Smooth muscle cell (in vitro differentiated cells): Measurements from ENCODE around the gene RASAL1. TPM values are rescaled to one million over a fixed set of nuclear protein-coding genes. Genes with fewer than 3 reads are reported as not detected.

Experiments
- DNase-seq: peaks from one replicate; lab custom pipeline; 2025; ENCODE audit not compliant: unreplicated experiment; lab: John Stamatoyannopoulos, UW
- H2AFZ ChIP-seq: fragments of 200-600 bp; sonication (generic); 2 replicates; pipeline ENCODE4 v1.6.0; 2016; ENCODE audit warnings: antibody characterized with exemption, low read depth, mild to moderate bottlenecking
- H3F3A ChIP-seq: fragments of 200-600 bp; sonication (generic); 2 replicates; pipeline ENCODE4 v1.6.0; 2017; ENCODE audit warnings: antibody characterized with exemption, low read depth
- H3K27ac ChIP-seq: fragments of 200-600 bp; sonication (generic); 2 replicates; pipeline ENCODE4 v1.5.1; 2016; ENCODE audit warnings: low read depth, mild to moderate bottlenecking
- H3K27me3 ChIP-seq: fragments of 200-600 bp; sonication (generic); 2 replicates; pipeline ENCODE4 v1.6.1; 2016; ENCODE audit warnings: low read depth, mild to moderate bottlenecking
- H3K36me3 ChIP-seq: fragments of 200-600 bp; sonication (generic); 2 replicates; pipeline ENCODE4 v1.5.1; 2016; ENCODE audit warnings: low read depth
- H3K4me1 ChIP-seq: fragments of 200-600 bp; sonication (generic); 2 replicates; pipeline ENCODE4 v1.5.1; 2016; ENCODE audit warnings: low read depth
- H3K4me2 ChIP-seq: fragments of 200-600 bp; sonication (generic); 2 replicates; pipeline ENCODE4 v1.6.0; 2016; ENCODE audit warnings: mild to moderate bottlenecking
- H3K4me3 ChIP-seq: fragments of 200-600 bp; sonication (generic); 2 replicates; pipeline ENCODE4 v1.5.1; 2016; ENCODE audit warnings: mild to moderate bottlenecking
- H3K79me2 ChIP-seq: fragments of 200-600 bp; sonication (generic); 2 replicates; pipeline ENCODE4 v1.6.0; 2016; ENCODE audit warnings: low read depth, mild to moderate bottlenecking
- H3K9ac ChIP-seq: fragments of 200-600 bp; sonication (generic); 2 replicates; pipeline ENCODE4 v1.6.0; 2016; ENCODE audit warnings: low read depth
- H3K9me3 ChIP-seq: fragments of 200-600 bp; sonication (generic); replicated peaks from 2 replicates; pipeline ENCODE4 v1.5.1; 2016; ENCODE audit warnings: low read depth
- H4K20me1 ChIP-seq: fragments of 200-600 bp; sonication (generic); 2 replicates; pipeline ENCODE4 v1.6.0; 2016; ENCODE audit warnings: low read depth
- CTCF ChIP-seq: fragments of 200-600 bp; sonication (generic); IDR thresholded peaks from 2 replicates; pipeline ENCODE4 v1.5.1; 2017; ENCODE audit warnings: borderline replicate concordance, mild to moderate bottlenecking, antibody characterized with exemption; ENCODE audit not compliant: insufficient read depth, poor library complexity, severe bottlenecking
- WGBS: methylation state at CpG from one replicate; pipeline ENCODE4 v1.1.7; 2016; ENCODE audit warnings: low lambda C conversion rate; 5-methylcytosine and 5-hydroxymethylcytosine counted together
- polyA plus RNA-seq: library from polyadenylated mRNA; unstranded; fragments of >200 nt; fragmentation: Nextera tagmentation; extraction: Ambion mirVana; gene quantifications from 2 replicates; pipeline ENCODE4 v1.2.1, GENCODE V29; 2016
- total RNA-seq: library from RNA; depleted of rRNA; stranded (reverse); fragments of >200 nt; gene quantifications from 2 replicates; pipeline ENCODE4 v1.2.3, GENCODE V29; 2014

Gene RASAL1
- total and polyA plus RNA-seq, 2 experiments from 2014 or later = not detected

- Histone ChIP-seq H4K20me1 (no peaks in the 10 kb centered on the region), H3K27ac (no peak overlapping the region), H3K4me1 (no peaks in the 10 kb centered on the region), H3K36me3 (no peaks in the 10 kb centered on the region), H3K4me3 (no peak overlapping the region), H3K9ac (no peak overlapping the region), H3F3A (no peaks in the 10 kb centered on the region), H3K79me2 (no peaks in the 10 kb centered on the region), H2AFZ (no peak overlapping the region), H3K4me2 (no peak overlapping the region), H3K27me3 (no peaks in the 10 kb centered on the region), H3K9me3 (no peaks in the 10 kb centered on the region)
- TF ChIP-seq CTCF = no peak
- 86% methylated on average over 17 of the region's 17 CpGs for WGBS
- DNase-seq = no peak
Observed at GRCh38 chr12:113129664-113130456, 5.7 kb downstream of the RASAL1 start.

DNA sequence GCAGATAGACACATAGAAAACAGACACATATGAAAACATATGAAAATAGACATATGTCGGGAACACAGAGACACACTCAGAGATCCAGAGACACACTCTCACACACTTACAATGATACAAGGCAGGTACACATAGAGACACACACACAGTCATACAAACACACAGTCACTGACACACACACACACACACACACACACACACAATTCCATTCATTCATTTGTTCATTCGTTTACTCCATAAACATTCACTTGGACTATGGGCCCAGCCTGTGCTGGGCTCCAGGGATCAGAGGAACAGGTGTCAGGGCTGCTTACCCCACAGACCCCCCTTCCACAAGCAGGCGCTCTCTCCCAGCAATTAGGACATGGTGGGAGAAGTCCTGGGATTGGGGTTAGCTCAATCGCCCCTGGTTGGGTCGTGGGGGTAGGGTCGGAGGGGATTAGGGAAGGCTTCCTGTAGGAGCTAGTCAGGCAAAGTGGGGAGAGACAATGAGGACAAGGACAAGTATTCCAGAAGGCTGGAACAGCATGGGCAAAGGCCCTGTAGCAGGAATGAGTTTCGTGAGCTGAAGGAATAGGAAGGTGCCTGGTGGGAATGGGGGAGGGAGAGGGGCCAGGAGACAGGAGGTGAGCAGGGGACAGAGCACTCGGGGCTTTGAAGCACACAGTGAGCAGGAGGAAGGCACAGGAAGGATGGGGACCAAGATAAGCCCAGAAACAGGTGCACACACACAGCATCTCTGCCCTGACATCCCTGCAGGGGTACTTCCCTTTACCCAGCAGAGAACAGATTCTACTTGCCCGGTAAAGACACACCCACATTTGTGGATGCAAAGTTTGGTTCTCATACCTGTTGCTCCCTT, 6.5 kb downstream of the RASAL1 start:
- WGBS = 65% methylated on average over 9 of the region's 9 CpGs
- no peak for TF ChIP-seq CTCF
- H2AFZ ChIP-seq = no peak overlapping the region

GRCh38 chr12:113127791-113128199, 7.8 kb downstream of the RASAL1 start:
- Histone ChIP-seq H3K9me3 (peaks cover 5% of the 10 kb centered on the region), H4K20me1 (no peaks in the 10 kb centered on the region), H3K36me3 (no peaks in the 10 kb centered on the region), H3K4me1 (no peaks in the 10 kb centered on the region), H3F3A (no peaks in the 10 kb centered on the region), H3K27ac (no peak overlapping the region), H2AFZ (no peak overlapping the region), H3K27me3 (no peaks in the 10 kb centered on the region), H3K79me2 (no peaks in the 10 kb centered on the region), H3K4me2 (no peak overlapping the region), H3K4me3 (no peak overlapping the region), H3K9ac (no peak overlapping the region)
- no peak for TF ChIP-seq CTCF
- DNase-seq = no peak
- 65% methylated on average over 14 of the region's 15 CpGs for WGBS

More for the DNA sequence above, 6.5 kb downstream of the RASAL1 start:
- H3K4me2 ChIP-seq = no peak overlapping the region
- H3K4me1 ChIP-seq = no peaks in the 10 kb centered on the region
- no peaks in the 10 kb centered on the region for H3K9me3 ChIP-seq
- H3K79me2 ChIP-seq = no peaks in the 10 kb centered on the region
- H3K9ac ChIP-seq = no peak overlapping the region
- no peaks in the 10 kb centered on the region for H4K20me1 ChIP-seq
- no peaks in the 10 kb centered on the region for H3K27me3 ChIP-seq
- no peak overlapping the region for H3K4me3 ChIP-seq
- H3K36me3 ChIP-seq = no peaks in the 10 kb centered on the region
- no peak for DNase-seq
- no peaks in the 10 kb centered on the region for H3F3A ChIP-seq
- no peak overlapping the region for H3K27ac ChIP-seq
